Measurements from ENCODE around the gene ABCA12. TPM values are rescaled to one million over a fixed set of nuclear protein-coding genes. Genes with fewer than 3 reads are reported as not detected.
A peak's percentile ranks its signal among the peaks of the same experiment; 100 is the strongest.

ABCA12 gene
- polyA plus RNA-seq, 2 donors: 0.55 to 1.0 TPM

DNA sequence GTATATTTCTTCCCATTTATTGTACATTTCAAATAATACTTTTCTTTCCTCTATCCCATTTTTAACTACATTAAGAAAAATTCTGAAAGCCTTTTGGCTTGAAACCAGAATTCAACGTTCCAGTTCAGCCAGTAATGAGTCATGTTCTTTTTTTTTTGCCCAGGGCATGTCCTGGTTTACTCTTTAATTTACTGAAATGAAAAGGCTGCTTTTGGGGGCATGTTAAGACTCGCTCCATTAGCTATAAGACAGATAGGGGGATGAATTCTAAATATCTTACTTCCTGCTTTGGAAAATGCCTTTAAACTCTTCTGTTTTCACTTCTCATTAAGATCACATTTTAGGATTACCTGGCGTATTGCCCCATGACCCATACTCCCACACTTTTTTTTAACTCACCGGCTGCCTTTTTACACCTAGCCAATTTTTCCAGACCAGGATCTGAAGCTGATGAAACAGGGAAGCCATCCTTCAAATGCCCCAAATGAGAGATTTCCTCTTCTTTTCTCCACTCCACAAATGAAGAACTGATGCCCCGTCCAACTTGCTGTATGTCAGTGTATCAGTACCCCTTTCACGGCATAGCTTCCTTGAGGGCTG lies 585 bp downstream of the ABCA12 start:
- Histone ChIP-seq H3K4me3 (ENCODE audit: low read depth in 1 of 2, low read length in 2 of 2) (peak overlapping the region in 1 of 2 donors; percentile 18), H3K27ac (ENCODE audit: low read depth in 2 of 2, low read length in 1 of 2) (peak overlapping the region; percentile 62 to 75), H3K27me3 (ENCODE audit: control insufficient read depth in 1 of 2, insufficient read depth in 2 of 2, low read length in 2 of 2) (no peaks in the 10 kb centered on the region), H3K36me3 (ENCODE audit: control insufficient read depth in 2 of 2, insufficient read depth in 2 of 2, low read length in 1 of 2) (no peaks in the 10 kb centered on the region), H3K9me3 (ENCODE audit: control insufficient read depth in 2 of 2, insufficient read depth in 1 of 2, low read depth in 1 of 2, low read length in 1 of 2) (no peaks in the 10 kb centered on the region), H3K4me1 (ENCODE audit: control insufficient read depth in 2 of 2, insufficient read depth in 2 of 2, low read length in 1 of 2) (no peaks in the 10 kb centered on the region)
- 36 to 48% methylated on average over 6 of the region's 6 CpGs for WGBS, 2 donors

- WGBS, 2 donors: 44 to 50% methylated on average over 3 of the region's 3 CpGs
Measured at GRCh38 chr2:215137329-215137686, 1.1 kb downstream of the ABCA12 start.

DNA sequence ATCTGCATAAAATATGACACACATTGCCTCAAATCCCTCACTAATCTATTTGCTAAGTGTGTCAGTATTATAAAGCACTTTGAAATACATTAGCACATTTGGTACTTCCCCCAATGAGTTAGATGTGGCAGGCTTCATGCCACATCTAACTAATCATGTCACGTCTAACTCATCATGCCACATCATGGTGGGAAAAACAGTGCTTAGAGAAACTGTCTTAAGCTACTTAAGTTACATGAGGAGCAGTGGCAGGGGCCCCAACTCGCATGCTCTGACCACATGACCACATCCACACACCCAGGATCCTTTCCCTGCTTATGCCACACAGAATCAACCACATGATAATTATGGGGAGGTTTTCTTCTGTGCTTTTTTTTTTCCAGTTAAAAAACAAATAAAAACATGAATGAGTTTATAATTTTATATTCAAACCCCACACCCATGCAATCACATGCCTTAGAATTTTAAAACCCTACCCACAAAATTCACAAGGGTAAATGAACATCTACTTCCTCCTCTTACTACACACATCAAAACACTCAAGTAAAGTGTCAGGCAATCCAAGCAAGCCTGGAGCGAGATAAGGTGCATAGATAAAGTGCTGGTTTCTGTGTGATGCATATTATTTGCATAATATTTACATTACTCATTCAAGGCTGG lies 1.6 kb downstream of the ABCA12 start:
- 24 to 42% methylated on average over 3 of the region's 3 CpGs for WGBS, 2 donors
- no peak overlapping the region for H3K4me3 ChIP-seq (ENCODE audit: low read depth in 1 of 2, low read length in 2 of 2)
- H3K27ac ChIP-seq (ENCODE audit: low read depth in 2 of 2, low read length in 1 of 2): peak overlapping the region; percentile 78 to 79
- H3K27me3 ChIP-seq (ENCODE audit: control insufficient read depth in 1 of 2, insufficient read depth in 2 of 2, low read length in 2 of 2): no peaks in the 10 kb centered on the region
- no peaks in the 10 kb centered on the region for H3K9me3 ChIP-seq (ENCODE audit: control insufficient read depth in 2 of 2, insufficient read depth in 1 of 2, low read depth in 1 of 2, low read length in 1 of 2)
- H3K4me1 ChIP-seq (ENCODE audit: control insufficient read depth in 2 of 2, insufficient read depth in 2 of 2, low read length in 1 of 2): no peaks in the 10 kb centered on the region
- H3K36me3 ChIP-seq (ENCODE audit: control insufficient read depth in 2 of 2, insufficient read depth in 2 of 2, low read length in 1 of 2): no peaks in the 10 kb centered on the region

More at GRCh38 chr2:215137329-215137686, 1.1 kb downstream of the ABCA12 start:
- Histone ChIP-seq H3K9me3 (ENCODE audit: control insufficient read depth in 2 of 2, insufficient read depth in 1 of 2, low read depth in 1 of 2, low read length in 1 of 2) (no peaks in the 10 kb centered on the region), H3K27me3 (ENCODE audit: control insufficient read depth in 1 of 2, insufficient read depth in 2 of 2, low read length in 2 of 2) (no peaks in the 10 kb centered on the region), H3K36me3 (ENCODE audit: control insufficient read depth in 2 of 2, insufficient read depth in 2 of 2, low read length in 1 of 2) (no peaks in the 10 kb centered on the region), H3K4me1 (ENCODE audit: control insufficient read depth in 2 of 2, insufficient read depth in 2 of 2, low read length in 1 of 2) (no peaks in the 10 kb centered on the region), H3K4me3 (ENCODE audit: low read depth in 1 of 2, low read length in 2 of 2) (no peak overlapping the region), H3K27ac (ENCODE audit: low read depth in 2 of 2, low read length in 1 of 2) (no peak overlapping the region)

GRCh38 chr2:215120401-215120800 lies 18.0 kb downstream of the ABCA12 start:
- H3K36me3 ChIP-seq (ENCODE audit: control insufficient read depth in 2 of 2, insufficient read depth in 2 of 2, low read length in 1 of 2): no peaks in the 10 kb centered on the region
- H3K27ac ChIP-seq (ENCODE audit: low read depth in 2 of 2, low read length in 1 of 2): no peak overlapping the region
- H3K9me3 ChIP-seq (ENCODE audit: control insufficient read depth in 2 of 2, insufficient read depth in 1 of 2, low read depth in 1 of 2, low read length in 1 of 2): no peaks in the 10 kb centered on the region
- no peaks in the 10 kb centered on the region for H3K27me3 ChIP-seq (ENCODE audit: control insufficient read depth in 1 of 2, insufficient read depth in 2 of 2, low read length in 2 of 2)
- no peaks in the 10 kb centered on the region for H3K4me1 ChIP-seq (ENCODE audit: control insufficient read depth in 2 of 2, insufficient read depth in 2 of 2, low read length in 1 of 2)
- H3K4me3 ChIP-seq (ENCODE audit: low read depth in 1 of 2, low read length in 2 of 2): no peak overlapping the region
- 75 to 81% methylated on average over 3 of the region's 3 CpGs for WGBS, 2 donors

GRCh38 chr2:215119847-215120246 lies 18.6 kb downstream of the ABCA12 start:
- H3K4me1 ChIP-seq (ENCODE audit: control insufficient read depth in 2 of 2, insufficient read depth in 2 of 2, low read length in 1 of 2): no peaks in the 10 kb centered on the region
- no peaks in the 10 kb centered on the region for H3K27me3 ChIP-seq (ENCODE audit: control insufficient read depth in 1 of 2, insufficient read depth in 2 of 2, low read length in 2 of 2)
- no peak overlapping the region for H3K4me3 ChIP-seq (ENCODE audit: low read depth in 1 of 2, low read length in 2 of 2)
- H3K36me3 ChIP-seq (ENCODE audit: control insufficient read depth in 2 of 2, insufficient read depth in 2 of 2, low read length in 1 of 2): no peaks in the 10 kb centered on the region
- no peaks in the 10 kb centered on the region for H3K9me3 ChIP-seq (ENCODE audit: control insufficient read depth in 2 of 2, insufficient read depth in 1 of 2, low read depth in 1 of 2, low read length in 1 of 2)
- H3K27ac ChIP-seq (ENCODE audit: low read depth in 2 of 2, low read length in 1 of 2): no peak overlapping the region
- 93 to 97% methylated on average over 2 of the region's 2 CpGs for WGBS, 2 donors

GRCh38 chr2:215110918-215111317 lies 27.5 kb downstream of the ABCA12 start:
- no peaks in the 10 kb centered on the region for H3K9me3 ChIP-seq (ENCODE audit: control insufficient read depth in 2 of 2, insufficient read depth in 1 of 2, low read depth in 1 of 2, low read length in 1 of 2)
- H3K27ac ChIP-seq (ENCODE audit: low read depth in 2 of 2, low read length in 1 of 2): no peak overlapping the region
- H3K27me3 ChIP-seq (ENCODE audit: control insufficient read depth in 1 of 2, insufficient read depth in 2 of 2, low read length in 2 of 2): no peaks in the 10 kb centered on the region
- H3K4me3 ChIP-seq (ENCODE audit: low read depth in 1 of 2, low read length in 2 of 2): no peak overlapping the region
- 68 to 72% methylated on average over 3 of the region's 3 CpGs for WGBS, 2 donors
- H3K36me3 ChIP-seq (ENCODE audit: control insufficient read depth in 2 of 2, insufficient read depth in 2 of 2, low read length in 1 of 2): no peaks in the 10 kb centered on the region
- H3K4me1 ChIP-seq (ENCODE audit: control insufficient read depth in 2 of 2, insufficient read depth in 2 of 2, low read length in 1 of 2): no peaks in the 10 kb centered on the region

- Histone ChIP-seq H3K9me3 (ENCODE audit: control insufficient read depth in 2 of 2, insufficient read depth in 1 of 2, low read depth in 1 of 2, low read length in 1 of 2) (no peaks in the 10 kb centered on the region), H3K27me3 (ENCODE audit: control insufficient read depth in 1 of 2, insufficient read depth in 2 of 2, low read length in 2 of 2) (no peaks in the 10 kb centered on the region), H3K4me3 (ENCODE audit: low read depth in 1 of 2, low read length in 2 of 2) (no peak overlapping the region), H3K27ac (ENCODE audit: low read depth in 2 of 2, low read length in 1 of 2) (peak overlapping the region in 1 of 2 donors; percentile 44), H3K4me1 (ENCODE audit: control insufficient read depth in 2 of 2, insufficient read depth in 2 of 2, low read length in 1 of 2) (peaks cover 0 to 5% of the 10 kb centered on the region in 2 donors), H3K36me3 (ENCODE audit: control insufficient read depth in 2 of 2, insufficient read depth in 2 of 2, low read length in 1 of 2) (no peaks in the 10 kb centered on the region)
- 41 to 46% methylated on average over 5 of the region's 5 CpGs for WGBS, 2 donors
Measured at GRCh38 chr2:215107216-215108056, 31.0 kb downstream of the ABCA12 start.

DNA sequence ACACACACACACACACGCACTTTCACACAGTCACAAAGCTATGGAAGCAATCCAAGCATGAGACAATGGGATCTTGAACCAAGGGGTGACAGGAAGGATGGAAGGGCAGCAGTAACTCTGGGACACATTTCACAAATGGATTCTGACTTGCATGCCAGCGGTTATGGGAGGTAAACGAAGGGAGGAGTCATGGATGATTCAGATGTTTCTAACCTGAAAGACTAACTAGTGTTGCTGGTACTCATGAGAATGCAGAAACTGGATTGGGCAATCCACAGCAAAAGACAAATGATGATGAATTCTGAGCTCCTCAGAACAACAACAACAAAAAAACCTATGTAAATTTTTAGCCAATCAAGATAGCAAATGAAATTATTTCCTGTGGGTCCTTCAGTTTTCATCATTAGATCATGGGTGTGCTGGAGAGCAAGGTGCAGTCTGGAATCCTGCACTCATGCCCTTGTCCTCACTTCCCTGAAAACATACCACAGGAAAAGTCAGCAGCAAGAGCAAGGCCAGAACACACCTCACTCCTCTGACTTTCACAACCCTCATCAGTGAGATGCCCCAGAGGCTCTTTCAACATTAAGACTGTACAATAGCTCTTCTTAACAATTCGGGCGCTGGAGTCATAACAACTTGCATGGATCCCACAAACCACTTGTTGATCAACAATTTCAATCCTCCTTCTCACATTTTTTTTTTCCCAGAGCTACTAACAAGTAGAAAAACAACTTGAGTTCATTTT lies 32.6 kb downstream of the ABCA12 start:
- Histone ChIP-seq H3K4me3 (ENCODE audit: low read depth in 1 of 2, low read length in 2 of 2) (no peak overlapping the region), H3K4me1 (ENCODE audit: control insufficient read depth in 2 of 2, insufficient read depth in 2 of 2, low read length in 1 of 2) (peaks cover 0 to 5% of the 10 kb centered on the region in 2 donors), H3K36me3 (ENCODE audit: control insufficient read depth in 2 of 2, insufficient read depth in 2 of 2, low read length in 1 of 2) (no peaks in the 10 kb centered on the region), H3K9me3 (ENCODE audit: control insufficient read depth in 2 of 2, insufficient read depth in 1 of 2, low read depth in 1 of 2, low read length in 1 of 2) (no peaks in the 10 kb centered on the region), H3K27ac (ENCODE audit: low read depth in 2 of 2, low read length in 1 of 2) (peak overlapping the region; percentile 59 to 79), H3K27me3 (ENCODE audit: control insufficient read depth in 1 of 2, insufficient read depth in 2 of 2, low read length in 2 of 2) (no peaks in the 10 kb centered on the region)
- 57 to 65% methylated on average over 5 of the region's 5 CpGs for WGBS, 2 donors

DNA sequence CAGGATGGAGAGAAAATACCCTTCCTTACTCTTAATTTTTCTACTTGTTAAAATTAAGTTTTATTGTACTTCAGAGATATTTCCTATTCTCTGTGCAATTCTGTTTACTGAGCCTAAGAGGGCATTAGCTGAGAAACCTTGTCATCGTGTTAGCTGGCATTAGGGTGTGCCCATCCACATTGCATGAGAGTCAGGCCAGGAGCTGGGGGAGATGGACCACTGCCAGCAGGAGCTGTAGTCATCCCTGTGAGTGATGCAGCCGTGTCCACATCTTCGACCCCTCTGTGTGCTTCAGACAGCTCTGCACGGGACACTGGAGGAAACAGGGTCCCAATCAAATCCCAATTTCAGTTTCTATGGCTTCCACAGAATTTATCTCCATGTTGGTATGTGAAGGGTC lies 34.2 kb downstream of the ABCA12 start:
- no peaks in the 10 kb centered on the region for H3K36me3 ChIP-seq (ENCODE audit: control insufficient read depth in 2 of 2, insufficient read depth in 2 of 2, low read length in 1 of 2)
- no peak overlapping the region for H3K4me3 ChIP-seq (ENCODE audit: low read depth in 1 of 2, low read length in 2 of 2)
- H3K9me3 ChIP-seq (ENCODE audit: control insufficient read depth in 2 of 2, insufficient read depth in 1 of 2, low read depth in 1 of 2, low read length in 1 of 2): no peaks in the 10 kb centered on the region
- no peaks in the 10 kb centered on the region for H3K27me3 ChIP-seq (ENCODE audit: control insufficient read depth in 1 of 2, insufficient read depth in 2 of 2, low read length in 2 of 2)
- no peak overlapping the region for H3K27ac ChIP-seq (ENCODE audit: low read depth in 2 of 2, low read length in 1 of 2)
- 59 to 78% methylated on average over 4 of the region's 4 CpGs for WGBS, 2 donors
- peaks cover 0 to 5% of the 10 kb centered on the region in 2 donors for H3K4me1 ChIP-seq (ENCODE audit: control insufficient read depth in 2 of 2, insufficient read depth in 2 of 2, low read length in 1 of 2)

All from esophagus (tissue), 2 donors.